Activated CD4-positive, alpha-beta memory T cell treated with anti-CD3 and anti-CD28 coated beads, Interleukin-2, amount 10 ng/mL, durations not matched to agents 7 days and 5 days (primary cell): ENCODE results near the gene SPTLC2. TPM values are rescaled to one million over a fixed set of nuclear protein-coding genes. Genes with fewer than 3 reads are reported as not detected.

Experiments
- CTCF ChIA-PET: fragments of 350-600 bp; sonication (Branson Sonifier 250); formaldehyde crosslinking; loops from one replicate; lab custom pipeline; 2021; ENCODE audit warnings: antibody characterized with exemption, inconsistent platforms; lab: Charles Lee
- POLR2A ChIA-PET: fragments of 350-600 bp; sonication (Branson Sonifier 250); formaldehyde crosslinking; loops from one replicate; lab custom pipeline; 2021; ENCODE audit warnings: antibody characterized with exemption; lab: Charles Lee
- DNase-seq: peaks from one replicate; pipeline ENCODE4 v3.0.0-alpha.2; 2020
- H3K27ac Mint-ChIP-seq: one replicate; pipeline ENCODE4 v1.8.0; 2021; ENCODE audit warnings: mild to moderate bottlenecking, mixed read lengths
- H3K27me3 Mint-ChIP-seq: one replicate; pipeline ENCODE4 v1.8.0; 2021; ENCODE audit warnings: mixed read lengths
- H3K36me3 Mint-ChIP-seq: one replicate; pipeline ENCODE4 v1.8.0; 2021; ENCODE audit warnings: low read depth, mixed read lengths
- H3K4me1 Mint-ChIP-seq: one replicate; pipeline ENCODE4 v1.8.0; 2021; ENCODE audit warnings: mixed read lengths
- H3K4me3 Mint-ChIP-seq: one replicate; pipeline ENCODE4 v1.8.0; 2021; ENCODE audit warnings: mild to moderate bottlenecking, mixed read lengths
- H3K9me3 Mint-ChIP-seq: one replicate; pipeline ENCODE4 v1.8.0; 2021; ENCODE audit warnings: mixed read lengths
- total RNA-seq, 2 experiments: library from RNA; stranded (reverse); gene quantifications; one replicate each; pipeline ENCODE4 v1.2.3, GENCODE V29; 2021

The SPTLC2 gene
- total RNA-seq, 2 experiments from 2014 or later = 40.6 to 43.2 TPM

DNA sequence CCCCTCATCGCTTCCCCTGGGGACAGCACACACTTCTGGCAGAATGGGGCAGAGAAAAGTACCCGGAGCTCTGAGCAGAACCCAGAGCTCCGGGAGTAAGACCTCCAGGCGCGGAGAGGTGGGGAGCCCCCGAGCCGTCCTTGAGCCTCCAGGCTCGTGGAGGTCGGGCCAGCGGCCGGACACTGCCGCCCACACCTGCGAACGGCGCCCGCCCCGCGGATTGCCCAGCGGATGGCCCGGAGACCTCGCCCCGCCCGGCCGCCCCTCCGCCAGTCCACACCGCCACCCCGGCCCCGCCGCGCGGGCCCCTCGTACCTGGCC lies 344 bp downstream of the SPTLC2 start:
- Mint-ChIP-seq H3K36me3 (peaks cover 26% of the 10 kb centered on the region), H3K4me3 (peak overlapping the region; percentile 89), H3K4me1 (peaks cover 41% of the 10 kb centered on the region), H3K27ac (peak overlapping the region; percentile 89), H3K27me3 (no peaks in the 10 kb centered on the region), H3K9me3 (no peaks in the 10 kb centered on the region)
- ChIA-PET CTCF (interaction anchor here (1.0 to 1.2 kb wide), 2 partner anchors 8 to 44 kb away, joined by 3 read pairs; no protein-coding TSS in a partner anchor), POLR2A (interaction anchor here (0.7 to 1.7 kb wide), 5 partner anchors 9 to 65 kb away, joined by 3 to 7 read pairs (median 3); no protein-coding TSS in a partner anchor)
- no peak for DNase-seq

DNA sequence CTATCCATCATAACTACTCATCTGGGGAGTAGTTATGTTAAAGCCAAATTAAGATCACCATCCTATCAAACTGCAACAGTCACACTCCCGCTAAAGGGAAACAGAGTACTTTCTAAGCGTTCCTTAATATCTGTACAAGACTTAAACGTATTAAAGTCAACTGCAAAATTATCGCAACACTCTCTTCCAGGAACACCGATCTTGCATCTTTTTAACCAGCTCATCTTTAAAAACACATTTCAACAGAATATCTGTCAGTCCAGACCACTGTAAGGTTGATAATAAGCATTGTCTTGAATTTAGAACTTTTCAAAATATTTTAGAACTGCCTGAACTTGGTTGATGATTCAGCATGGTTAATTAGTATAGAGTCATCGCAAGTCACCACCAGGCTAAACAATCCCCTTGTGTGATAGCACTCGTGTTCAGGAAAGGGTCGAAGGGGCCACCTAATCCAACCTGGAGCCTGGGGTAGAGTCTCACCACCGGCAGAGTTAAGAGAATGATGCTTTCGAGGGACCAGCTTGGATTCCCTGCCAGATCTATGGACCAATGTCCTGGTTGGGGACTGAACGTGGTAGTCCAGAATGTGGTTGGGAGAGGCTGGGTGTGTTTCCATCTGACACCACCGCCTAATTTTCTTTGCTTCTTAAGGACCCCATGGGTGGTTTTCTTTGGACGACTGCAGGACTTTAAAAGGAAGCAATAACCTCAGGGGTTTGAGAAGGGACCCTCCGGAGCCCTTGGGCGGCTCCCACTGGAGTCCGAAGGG lies 890 bp downstream of the SPTLC2 start:
- peaks cover 42% of the 10 kb centered on the region for H3K4me1 Mint-ChIP-seq
- CTCF ChIA-PET = interaction anchor here (1.0 to 1.5 kb wide), 3 partner anchors 8 to 43 kb away, joined by 3 read pairs; no protein-coding TSS in a partner anchor
- no peaks in the 10 kb centered on the region for H3K9me3 Mint-ChIP-seq
- DNase-seq = peak; percentile 20
- H3K27ac Mint-ChIP-seq = peak overlapping the region; percentile 89
- peaks cover 26% of the 10 kb centered on the region for H3K36me3 Mint-ChIP-seq
- POLR2A ChIA-PET = interaction anchor here (0.7 to 1.7 kb wide), 7 partner anchors 8 to 77 kb away, joined by 3 to 7 read pairs (median 3); no protein-coding TSS in a partner anchor
- peak overlapping the region; percentile 84 for H3K4me3 Mint-ChIP-seq
- no peaks in the 10 kb centered on the region for H3K27me3 Mint-ChIP-seq

DNA sequence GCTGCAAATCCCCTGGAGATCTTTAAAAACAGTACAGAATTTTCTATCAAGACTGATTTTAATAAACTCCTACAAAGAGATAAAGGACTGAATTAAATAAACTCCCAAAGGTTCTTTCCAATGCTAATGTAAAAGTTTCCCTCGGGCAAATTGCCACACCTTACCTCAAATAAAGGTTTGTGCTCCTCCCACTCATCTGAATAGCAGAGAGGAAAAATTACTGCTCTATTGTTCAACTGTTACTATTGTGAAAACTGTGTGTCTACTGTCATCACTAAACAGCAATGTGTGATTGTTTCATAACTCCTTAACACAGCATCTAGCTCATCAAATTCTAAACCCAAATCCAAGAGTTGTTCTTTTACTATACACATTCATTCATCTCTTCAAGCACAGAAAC lies 3.2 kb downstream of the SPTLC2 start:
- POLR2A ChIA-PET = no interaction called here
- Mint-ChIP-seq H3K27me3 (no peaks in the 10 kb centered on the region), H3K9me3 (no peaks in the 10 kb centered on the region), H3K4me3 (no peak overlapping the region), H3K36me3 (peaks cover 33% of the 10 kb centered on the region), H3K4me1 (peaks cover 56% of the 10 kb centered on the region), H3K27ac (no peak overlapping the region)
- no peak for DNase-seq
- CTCF ChIA-PET = interaction anchor here (1.3 to 1.5 kb wide), 2 partner anchors 11 to 154 kb away, joined by 5 to 6 read pairs; no protein-coding TSS in a partner anchor

DNA sequence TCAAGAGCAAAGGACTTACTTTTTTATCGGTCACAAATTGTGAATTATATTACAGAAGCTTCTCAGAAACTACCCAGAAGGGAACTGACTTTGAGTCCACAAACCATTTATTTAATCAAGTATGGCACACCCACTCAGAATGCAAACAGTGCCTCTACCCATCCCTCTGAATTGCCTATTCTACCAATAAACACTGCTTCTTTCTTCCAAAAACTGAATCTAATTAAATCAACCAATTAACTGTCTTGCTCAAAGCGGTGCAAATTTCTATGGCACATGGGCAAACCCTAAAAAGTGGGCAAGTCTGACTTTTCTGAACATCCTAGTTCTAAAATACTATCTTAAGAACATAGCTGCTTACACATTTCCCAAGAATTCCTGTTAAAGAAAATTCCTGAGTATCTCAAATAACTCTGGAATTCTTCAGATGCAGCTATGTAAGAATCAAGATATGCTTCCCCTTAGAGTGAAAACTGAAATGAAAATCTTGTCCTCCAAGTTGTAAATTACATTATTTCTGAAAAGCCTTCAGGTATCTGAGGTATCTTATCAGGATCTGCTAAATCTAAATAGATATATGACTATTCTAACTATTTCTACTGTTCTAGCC lies 4.3 kb downstream of the SPTLC2 start:
- H3K27me3 Mint-ChIP-seq = no peaks in the 10 kb centered on the region
- H3K9me3 Mint-ChIP-seq = no peaks in the 10 kb centered on the region
- no peak for DNase-seq
- H3K4me1 Mint-ChIP-seq = peaks cover 64% of the 10 kb centered on the region
- POLR2A ChIA-PET = no interaction called here
- peaks cover 33% of the 10 kb centered on the region for H3K36me3 Mint-ChIP-seq
- H3K4me3 Mint-ChIP-seq = no peak overlapping the region
- CTCF ChIA-PET = interaction anchor here (0.6 to 1.5 kb wide), 3 partner anchors 10 to 153 kb away, joined by 3 to 6 read pairs (median 5); no protein-coding TSS in a partner anchor
- no peak overlapping the region for H3K27ac Mint-ChIP-seq

DNA sequence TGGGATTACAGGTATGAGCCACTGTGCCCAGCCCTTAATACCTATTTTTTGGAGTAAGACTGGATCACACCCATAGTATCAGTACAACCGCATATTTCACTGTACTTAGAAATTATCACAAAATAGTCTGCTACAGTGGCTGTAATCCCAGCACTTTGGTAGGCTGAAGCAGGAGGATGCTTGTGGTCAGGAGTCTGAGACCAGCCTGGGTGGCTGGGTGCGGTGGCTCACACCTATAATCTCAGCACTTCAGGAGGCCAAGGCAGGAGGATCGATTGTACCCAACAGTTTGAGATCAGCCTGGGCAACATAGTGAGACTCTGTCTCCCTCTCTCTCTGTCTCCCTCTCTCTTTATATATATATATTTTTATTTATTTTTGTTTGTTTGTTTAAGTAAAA lies 5.9 kb downstream of the SPTLC2 start:
- Mint-ChIP-seq H3K9me3 (no peaks in the 10 kb centered on the region), H3K4me3 (no peak overlapping the region), H3K27ac (no peak overlapping the region), H3K27me3 (no peaks in the 10 kb centered on the region), H3K4me1 (peaks cover 74% of the 10 kb centered on the region), H3K36me3 (peaks cover 31% of the 10 kb centered on the region)
- ChIA-PET CTCF (no interaction called here), POLR2A (no interaction called here)
- DNase-seq = no peak

DNA sequence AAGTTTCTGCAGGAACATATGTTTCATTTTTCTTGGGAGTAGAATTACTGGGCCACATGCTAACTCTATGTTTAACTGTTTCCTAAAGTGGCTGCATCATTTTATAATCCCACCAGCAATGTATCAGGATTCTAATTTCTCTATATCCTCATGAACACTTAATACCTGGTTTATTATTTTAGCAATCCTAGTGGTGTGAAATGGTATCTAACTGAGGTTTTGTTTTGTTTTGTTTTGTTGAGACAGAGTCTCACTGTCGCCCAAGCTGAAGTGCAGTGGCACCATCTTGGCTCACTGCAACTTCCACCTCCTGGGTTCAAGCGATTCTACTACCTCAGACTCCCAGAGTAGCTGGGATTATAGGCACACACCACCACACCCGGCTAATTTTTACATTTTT lies 6.5 kb downstream of the SPTLC2 start:
- Mint-ChIP-seq H3K27ac (no peak overlapping the region), H3K4me1 (peaks cover 75% of the 10 kb centered on the region), H3K4me3 (no peak overlapping the region), H3K36me3 (peaks cover 25% of the 10 kb centered on the region), H3K27me3 (no peaks in the 10 kb centered on the region), H3K9me3 (no peaks in the 10 kb centered on the region)
- DNase-seq = no peak
- POLR2A ChIA-PET = no interaction called here
- CTCF ChIA-PET = no interaction called here

DNA sequence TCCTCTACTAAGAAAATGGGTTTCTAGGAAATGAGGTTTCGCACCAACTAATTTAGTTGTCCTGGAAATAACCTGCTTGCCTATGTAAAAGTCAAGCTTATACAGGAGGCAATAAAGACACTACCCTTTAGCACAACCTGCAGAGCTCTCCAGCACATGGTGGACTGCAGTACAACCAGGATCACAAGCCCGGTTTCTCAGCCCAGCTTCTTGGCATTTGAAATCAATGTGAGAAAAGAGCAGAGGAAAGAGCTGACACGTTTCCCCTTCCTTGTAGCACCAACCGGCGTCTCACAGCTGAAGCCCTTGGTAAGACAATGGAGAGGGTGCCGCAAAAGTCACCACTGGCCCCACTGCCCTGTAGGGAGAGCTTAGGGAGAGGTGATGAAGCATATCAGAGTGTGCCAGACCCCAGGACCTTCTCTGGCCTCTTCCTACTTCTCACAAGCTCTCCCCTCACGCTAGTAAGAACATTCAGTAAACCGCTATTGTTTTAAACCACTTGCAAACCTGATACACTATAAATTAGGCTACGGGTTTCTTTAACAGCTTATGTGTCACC lies 8.6 kb downstream of the SPTLC2 start:
- no peaks in the 10 kb centered on the region for H3K27me3 Mint-ChIP-seq
- peak; percentile 24 for DNase-seq
- no peaks in the 10 kb centered on the region for H3K9me3 Mint-ChIP-seq
- H3K36me3 Mint-ChIP-seq = peaks cover 15% of the 10 kb centered on the region
- ChIA-PET CTCF (interaction anchor here (0.8 to 1.5 kb wide), 7 partner anchors 8 to 292 kb away, joined by 3 to 6 read pairs (median 4); no protein-coding TSS in a partner anchor), POLR2A (interaction anchor here (1.1 to 2.4 kb wide), 6 partner anchors 8 to 287 kb away, joined by 3 to 15 read pairs (median 6); partner anchors contain the start of genes GSTZ1 and POMT2)
- peak overlapping the region; percentile 88 for H3K27ac Mint-ChIP-seq
- peak overlapping the region; percentile 63 for H3K4me3 Mint-ChIP-seq
- peaks cover 65% of the 10 kb centered on the region for H3K4me1 Mint-ChIP-seq

DNA sequence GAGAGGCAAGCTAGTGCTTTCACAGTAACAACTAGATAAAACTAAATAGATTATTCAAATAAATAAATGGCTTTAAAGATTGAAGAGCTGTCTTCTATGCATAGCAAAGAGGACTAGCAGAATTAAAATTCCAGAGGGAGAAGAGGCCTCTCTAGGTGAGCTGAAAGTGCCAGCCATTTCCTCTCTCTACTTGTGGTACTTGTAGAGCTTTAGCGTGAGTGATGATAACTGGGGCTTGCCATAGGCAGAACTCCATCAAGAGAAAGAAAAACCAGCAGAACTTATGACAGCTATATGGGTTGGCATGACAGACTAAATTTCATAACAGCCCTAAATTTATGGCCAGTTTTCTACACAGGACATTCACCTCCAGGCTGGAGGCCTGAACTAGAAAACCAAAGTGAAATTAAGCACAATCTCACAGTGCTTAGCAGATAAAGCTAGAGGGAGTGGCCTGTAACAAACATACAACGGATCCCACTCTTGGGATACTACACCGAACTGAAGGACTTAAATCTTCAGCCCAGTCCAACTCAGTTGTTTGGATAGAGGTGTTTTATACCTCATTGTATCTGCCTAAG lies 11.0 kb downstream of the SPTLC2 start:
- Mint-ChIP-seq H3K27me3 (no peaks in the 10 kb centered on the region), H3K9me3 (no peaks in the 10 kb centered on the region), H3K27ac (no peak overlapping the region), H3K36me3 (peaks cover 18% of the 10 kb centered on the region), H3K4me3 (no peak overlapping the region), H3K4me1 (peaks cover 59% of the 10 kb centered on the region)
- ChIA-PET CTCF (interaction anchor here (0.7 to 1.1 kb wide), 4 partner anchors 9 to 162 kb away, joined by 3 to 4 read pairs (median 3); no protein-coding TSS in a partner anchor), POLR2A (no interaction called here)
- no peak for DNase-seq

DNA sequence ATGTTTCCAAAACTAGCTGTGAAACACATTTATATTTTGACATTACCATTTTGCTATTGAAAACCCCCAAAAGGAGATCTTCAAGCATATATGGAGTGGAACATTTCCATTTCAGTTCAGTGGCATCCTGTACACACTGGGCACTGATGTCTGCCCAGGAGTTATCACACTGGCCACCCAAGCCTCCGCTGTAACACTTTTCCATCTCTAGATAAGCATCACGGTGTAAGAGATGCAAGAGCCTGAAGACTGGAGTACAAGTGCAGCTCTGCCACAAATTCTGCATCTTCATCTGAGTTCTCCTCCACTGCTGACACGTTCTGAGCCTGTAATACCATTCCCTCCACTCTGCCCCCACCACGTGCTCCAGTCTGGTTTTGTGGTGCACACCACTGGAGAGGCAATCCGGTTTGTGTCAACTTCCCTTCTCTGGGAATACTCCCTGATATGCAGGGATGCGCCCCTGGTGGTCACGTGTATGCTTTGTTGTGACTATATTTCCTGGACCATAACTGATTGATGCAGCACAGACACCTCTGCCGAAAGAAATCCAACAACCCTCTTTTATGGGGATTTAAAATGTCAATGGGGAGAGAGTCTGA lies 12.7 kb downstream of the SPTLC2 start:
- CTCF ChIA-PET = interaction anchor here (1.4 kb wide), 1 partner anchor 14 kb away, joined by 3 read pairs; no protein-coding TSS in a partner anchor

DNA sequence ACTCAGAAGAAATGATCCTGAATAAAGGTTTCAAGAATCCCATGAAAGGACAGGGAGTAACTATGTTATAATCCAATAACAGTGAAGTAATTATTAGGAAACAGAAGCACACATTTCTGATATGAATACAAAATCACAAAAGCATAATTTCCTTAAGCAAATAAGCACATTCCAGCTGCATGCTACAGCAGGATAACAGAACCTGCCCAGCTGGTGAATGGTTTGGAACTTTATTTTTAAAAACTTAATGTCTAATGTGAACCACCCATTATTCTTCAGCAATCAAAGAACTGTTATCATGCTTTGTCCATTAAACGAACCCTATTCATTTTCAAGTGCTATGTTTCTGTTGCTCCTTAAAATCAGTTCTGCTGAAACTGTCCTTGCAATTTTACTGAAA lies 13.4 kb downstream of the SPTLC2 start:
- ChIA-PET POLR2A (no interaction called here), CTCF (interaction anchor here (0.7 to 1.8 kb wide), 3 partner anchors 10 to 22 kb away, joined by 3 to 6 read pairs (median 5); no protein-coding TSS in a partner anchor)
- H3K4me3 Mint-ChIP-seq = no peak overlapping the region
- H3K4me1 Mint-ChIP-seq = peaks cover 60% of the 10 kb centered on the region
- peaks cover 11% of the 10 kb centered on the region for H3K36me3 Mint-ChIP-seq
- H3K27me3 Mint-ChIP-seq = no peaks in the 10 kb centered on the region
- H3K9me3 Mint-ChIP-seq = no peaks in the 10 kb centered on the region
- DNase-seq = no peak
- no peak overlapping the region for H3K27ac Mint-ChIP-seq

More for the DNA sequence above, 12.7 kb downstream of the SPTLC2 start:
- peaks cover 13% of the 10 kb centered on the region for H3K36me3 Mint-ChIP-seq
- peaks cover 59% of the 10 kb centered on the region for H3K4me1 Mint-ChIP-seq
- H3K27me3 Mint-ChIP-seq = no peaks in the 10 kb centered on the region
- no peak for DNase-seq
- POLR2A ChIA-PET = no interaction called here
- no peak overlapping the region for H3K27ac Mint-ChIP-seq
- no peak overlapping the region for H3K4me3 Mint-ChIP-seq
- H3K9me3 Mint-ChIP-seq = no peaks in the 10 kb centered on the region

DNA sequence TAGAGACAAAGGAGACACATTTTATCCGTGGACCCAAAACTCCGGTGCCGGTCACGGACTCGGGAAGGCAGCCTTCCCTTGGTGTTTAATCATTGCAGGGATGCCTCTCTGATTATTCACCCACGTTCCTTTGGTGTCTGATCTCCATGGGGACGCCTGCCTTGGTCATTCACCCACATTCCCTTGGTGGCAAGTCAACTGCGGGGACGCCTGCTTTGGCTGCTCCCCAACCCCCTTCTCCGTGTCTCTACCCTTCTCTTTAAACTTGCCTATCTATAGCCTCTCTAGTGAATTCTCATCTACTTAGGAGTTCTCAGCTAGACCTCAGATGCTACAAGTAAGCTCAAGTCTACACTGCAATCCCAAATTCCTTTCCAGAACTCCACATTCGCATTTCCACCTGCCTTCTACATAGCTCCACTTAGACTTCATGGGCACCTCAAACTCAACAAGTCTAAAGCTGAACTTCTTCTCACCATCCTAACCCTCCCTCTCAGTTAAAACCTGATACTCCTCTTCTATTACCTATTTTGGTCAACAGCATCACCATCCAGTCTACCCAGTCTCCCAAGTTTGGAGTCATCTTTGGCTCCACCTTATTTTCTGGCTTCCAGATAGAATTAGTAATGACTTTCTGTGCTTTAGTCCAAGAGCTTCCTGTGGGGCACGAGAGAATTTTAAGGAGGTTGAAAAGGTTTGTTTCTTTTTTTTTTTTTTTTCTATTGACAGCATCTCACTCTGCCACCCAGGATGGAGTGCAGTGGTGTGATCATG lies 14.4 kb downstream of the SPTLC2 start:
- Mint-ChIP-seq H3K4me3 (no peak overlapping the region), H3K36me3 (peaks cover 15% of the 10 kb centered on the region), H3K27me3 (no peaks in the 10 kb centered on the region), H3K27ac (no peak overlapping the region), H3K9me3 (no peaks in the 10 kb centered on the region), H3K4me1 (peaks cover 50% of the 10 kb centered on the region)
- no peak for DNase-seq
- ChIA-PET POLR2A (no interaction called here), CTCF (interaction anchor here (0.7 to 1.8 kb wide), 3 partner anchors 11 to 23 kb away, joined by 3 to 6 read pairs (median 5); no protein-coding TSS in a partner anchor)
